Tibial artery (tissue), 4 donors: ENCODE data around the gene WNT11.
A peak's percentile ranks its signal among the peaks of the same experiment; 100 is the strongest.

Source experiments
- DNase-seq, 2 donors: peaks; one replicate each; pipeline ENCODE4 v3.0.0-alpha.2; 2019
- H3K27ac ChIP-seq, 2 donors: fragments of 200-600 bp; sonication (generic) in 1 of 2; 1 replicate in 1 of 2; 2 replicates in 1 of 2; pipeline ENCODE4 v1.5.1; 2018 to 2019; ENCODE audit warnings: mild to moderate bottlenecking in 1 of 2
- H3K27me3 ChIP-seq, 2 donors: fragments of 200-600 bp; sonication (generic) in 1 of 2; one replicate each; pipeline versions ENCODE4 v1.5.1 to v1.6.0; 2016 to 2019
- H3K36me3 ChIP-seq, 3 donors: fragments of 200-600 bp; sonication (generic) in 2 of 3; one replicate each; pipeline ENCODE4 v1.5.1; 2016 to 2019; ENCODE audit warnings: mild to moderate bottlenecking in 2 of 3
- H3K4me1 ChIP-seq, 4 donors: fragments of 200-600 bp; sonication (generic) in 2 of 4; 1 replicate in 3 of 4; 2 replicates in 1 of 4; pipeline ENCODE4 v1.5.1; 2016 to 2019
- H3K4me3 ChIP-seq, 2 donors: fragments of 200-600 bp; sonication (generic) in 1 of 2; 1 replicate in 1 of 2; 2 replicates in 1 of 2; pipeline ENCODE4 v1.5.1; 2018 to 2019; ENCODE audit warnings: mild to moderate bottlenecking in 2 of 2
- H3K9me3 ChIP-seq, 3 donors: fragments of 200-600 bp; sonication (generic) in 1 of 3; one replicate each; pipeline ENCODE4 v1.5.1; 2016 to 2019
- intact Hi-C: fragments of 100-400 bp; cut with DNase I; formaldehyde crosslinking; loops from one replicate; pipeline ENCODE4 v1.15.0; 2023; ENCODE audit warnings: low total_unique reads
- TF ChIP-seq, protein P1 (sequence below), 2 experiments: fragments of 200-600 bp in 1 of 2; fragments of 450-650 bp in 1 of 2; IDR thresholded peaks; one replicate each; pipeline ENCODE4 v1.5.1; 2017 to 2019; ENCODE audit warnings: antibody characterized with exemption in 2 of 2, mild to moderate bottlenecking in 1 of 2, moderate library complexity in 1 of 2

The WNT11 gene

DNA sequence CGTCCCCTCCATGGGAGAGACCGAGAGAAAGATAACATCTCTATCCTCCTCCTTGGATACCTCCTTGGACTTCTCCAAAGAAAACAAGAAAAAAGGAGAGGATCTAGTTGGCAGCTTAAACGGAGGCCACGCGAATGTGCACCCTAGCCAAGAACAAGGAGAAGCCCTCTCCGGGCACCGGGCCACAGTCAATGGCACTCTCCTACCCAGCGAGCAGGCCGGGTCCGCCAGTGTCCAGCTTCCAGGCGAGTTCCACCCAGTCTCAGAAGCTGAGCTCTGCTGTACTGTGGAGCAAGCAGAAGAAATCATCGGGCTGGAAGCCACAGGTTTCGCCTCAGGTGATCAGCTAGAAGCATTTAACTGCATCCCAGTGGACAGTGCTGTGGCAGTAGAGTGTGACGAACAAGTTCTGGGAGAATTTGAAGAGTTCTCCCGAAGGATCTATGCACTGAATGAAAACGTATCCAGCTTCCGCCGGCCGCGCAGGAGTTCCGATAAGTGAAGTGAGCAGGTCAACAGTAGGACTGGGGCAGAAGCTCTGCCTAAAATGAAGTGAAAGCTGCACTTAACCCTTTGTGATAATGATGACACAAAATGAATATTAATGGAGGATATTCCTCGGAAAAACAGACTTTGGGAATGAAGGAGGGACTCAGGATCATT, 65.3 kb downstream of the WNT11 start:
- TF ChIP-seq, protein P1, sequence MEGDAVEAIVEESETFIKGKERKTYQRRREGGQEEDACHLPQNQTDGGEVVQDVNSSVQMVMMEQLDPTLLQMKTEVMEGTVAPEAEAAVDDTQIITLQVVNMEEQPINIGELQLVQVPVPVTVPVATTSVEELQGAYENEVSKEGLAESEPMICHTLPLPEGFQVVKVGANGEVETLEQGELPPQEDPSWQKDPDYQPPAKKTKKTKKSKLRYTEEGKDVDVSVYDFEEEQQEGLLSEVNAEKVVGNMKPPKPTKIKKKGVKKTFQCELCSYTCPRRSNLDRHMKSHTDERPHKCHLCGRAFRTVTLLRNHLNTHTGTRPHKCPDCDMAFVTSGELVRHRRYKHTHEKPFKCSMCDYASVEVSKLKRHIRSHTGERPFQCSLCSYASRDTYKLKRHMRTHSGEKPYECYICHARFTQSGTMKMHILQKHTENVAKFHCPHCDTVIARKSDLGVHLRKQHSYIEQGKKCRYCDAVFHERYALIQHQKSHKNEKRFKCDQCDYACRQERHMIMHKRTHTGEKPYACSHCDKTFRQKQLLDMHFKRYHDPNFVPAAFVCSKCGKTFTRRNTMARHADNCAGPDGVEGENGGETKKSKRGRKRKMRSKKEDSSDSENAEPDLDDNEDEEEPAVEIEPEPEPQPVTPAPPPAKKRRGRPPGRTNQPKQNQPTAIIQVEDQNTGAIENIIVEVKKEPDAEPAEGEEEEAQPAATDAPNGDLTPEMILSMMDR (IDR thresholded peaks at IDR 0.05) = no peak
- peak in 1 of 2 donors; percentile 79 for DNase-seq
- intact Hi-C loops = no loop called here

GRCh38 chr11:76139314-76139713, 67.0 kb downstream of the WNT11 start:
- intact Hi-C loops = no loop called here
- Histone ChIP-seq H3K27ac (no peak overlapping the region), H3K9me3 (no peaks in the 10 kb centered on the region), H3K4me1 (peaks cover 0 to 25% (median 8%) of the 10 kb centered on the region in 4 donors), H3K36me3 (peaks cover 0 to 25% (median 25%) of the 10 kb centered on the region in 3 donors), H3K4me3 (no peak overlapping the region), H3K27me3 (no peaks in the 10 kb centered on the region)
- DNase-seq = no peak
- TF ChIP-seq, protein P1 (IDR thresholded peaks at IDR 0.05) = no peak

More for the DNA sequence above, 65.3 kb downstream of the WNT11 start:
- Histone ChIP-seq H3K9me3 (no peaks in the 10 kb centered on the region), H3K27me3 (no peaks in the 10 kb centered on the region), H3K36me3 (peaks cover 0 to 25% (median 25%) of the 10 kb centered on the region in 3 donors), H3K27ac (no peak overlapping the region), H3K4me1 (peaks cover 0 to 27% (median 8%) of the 10 kb centered on the region in 4 donors), H3K4me3 (no peak overlapping the region)
